ENCODE data around the gene TGFBR3. TPM values are rescaled to one million over a fixed set of nuclear protein-coding genes. Genes with fewer than 3 reads are reported as not detected.

The TGFBR3 gene
- total and polyA plus RNA-seq, 10 donors = 5.2 to 254 (median 166) TPM

GRCh38 chr1:91819038-91819788, 66.7 kb downstream of the TGFBR3 start:
- WGBS, 5 donors = 59 to 81% (median 72%) methylated on average over 11 of the region's 11 CpGs
- peak in 2 of 3 donors; percentile 49 to 85 for TF ChIP-seq POLR2AphosphoS5 (IDR thresholded peaks at IDR 0.05)
- no peak for TF ChIP-seq POLR2A (IDR thresholded peaks at IDR 0.05)

GRCh38 chr1:91818713-91818975, 67.3 kb downstream of the TGFBR3 start:
- no peak overlapping the region for H3K4me3 ChIP-seq
- no peak for DNase-seq
- no peaks in the 10 kb centered on the region for H3K9me3 ChIP-seq
- TF ChIP-seq POLR2A (IDR thresholded peaks at IDR 0.05) (no peak), POLR2AphosphoS5 (IDR thresholded peaks at IDR 0.05) (no peak), CTCF (IDR thresholded peaks at IDR 0.05 in 8 of 11, conservative IDR thresholded peaks at IDR 0.05 in 3 of 11) (no peak)
- H3K27ac ChIP-seq = peak overlapping the region in 7 of 8 donors; percentile 72 to 81 (median 77)
- peaks cover 13 to 84% (median 35%) of the 10 kb centered on the region in 6 donors for H3K4me1 ChIP-seq
- no peaks in the 10 kb centered on the region for H3K27me3 ChIP-seq (replicated peaks in 1 of 7)
- 31 to 56% (median 53%) methylated on average over 1 of the region's 1 CpG for WGBS, 5 donors
- intact Hi-C loops (cut with DNase I; ENCODE audit: low total_unique reads) = no loop called here
- H3K36me3 ChIP-seq = no peaks in the 10 kb centered on the region

More at GRCh38 chr1:91819038-91819788, 66.7 kb downstream of the TGFBR3 start:
- Histone ChIP-seq H3K9me3 (no peaks in the 10 kb centered on the region), H3K27me3 (replicated peaks in 1 of 7) (no peaks in the 10 kb centered on the region), H3K36me3 (no peaks in the 10 kb centered on the region), H3K27ac (peak overlapping the region in 7 of 8 donors; percentile 72 to 81 (median 77)), H3K4me3 (no peak overlapping the region), H3K4me1 (peaks cover 13 to 81% (median 33%) of the 10 kb centered on the region in 6 donors)
- intact Hi-C loops (cut with DNase I; ENCODE audit: low total_unique reads) = no loop called here
- DNase-seq = no peak

- 60 to 71% (median 64%) methylated on average over 5 of the region's 5 CpGs for WGBS, 5 donors
- no peak for DNase-seq
- TF ChIP-seq POLR2A (IDR thresholded peaks at IDR 0.05) = no peak
- TF ChIP-seq CTCF (IDR thresholded peaks at IDR 0.05 in 8 of 11, conservative IDR thresholded peaks at IDR 0.05 in 3 of 11) = no peak
- TF ChIP-seq POLR2AphosphoS5 (IDR thresholded peaks at IDR 0.05) = peak in 1 of 3 donors; percentile 65
- intact Hi-C loops (cut with DNase I; ENCODE audit: low total_unique reads) = no loop called here
- H3K27me3 ChIP-seq (replicated peaks in 1 of 7) = no peaks in the 10 kb centered on the region
- H3K4me1 ChIP-seq = peaks cover 13 to 85% (median 40%) of the 10 kb centered on the region in 6 donors
- H3K4me3 ChIP-seq = peak overlapping the region in 1 of 8 donors; percentile 40
- H3K27ac ChIP-seq = peak overlapping the region in 7 of 8 donors; percentile 72 to 81 (median 77)
- H3K9me3 ChIP-seq = no peaks in the 10 kb centered on the region
- H3K36me3 ChIP-seq = no peaks in the 10 kb centered on the region
Measured at GRCh38 chr1:91817211-91817905, 68.6 kb downstream of the TGFBR3 start.

GRCh38 chr1:91816031-91816430, 69.9 kb downstream of the TGFBR3 start:
- WGBS, 5 donors = 58 to 83% (median 61%) methylated on average over 1 of the region's 1 CpG
- Histone ChIP-seq H3K36me3 (no peaks in the 10 kb centered on the region), H3K27me3 (replicated peaks in 1 of 7) (no peaks in the 10 kb centered on the region), H3K4me3 (peak overlapping the region in 2 of 8 donors; percentile 4 to 40), H3K27ac (peak overlapping the region; percentile 6 to 81 (median 77)), H3K4me1 (peaks cover 17 to 90% (median 47%) of the 10 kb centered on the region in 6 donors), H3K9me3 (no peaks in the 10 kb centered on the region)
- DNase-seq = no peak
- TF ChIP-seq POLR2AphosphoS5 (IDR thresholded peaks at IDR 0.05) (no peak), CTCF (IDR thresholded peaks at IDR 0.05 in 8 of 11, conservative IDR thresholded peaks at IDR 0.05 in 3 of 11) (no peak)
- intact Hi-C loops (cut with DNase I; ENCODE audit: low total_unique reads) = no loop called here
